Measurements from ENCODE around the gene ZNF57.
A peak's percentile ranks its signal among the peaks of the same experiment; 100 is the strongest.
"Not testable (repeated sequence)": the region's sequence is repeated elsewhere in the genome, so short reads cannot be mapped to it uniquely, and the experiment has no call there.

Gene ZNF57

GRCh38 chr19:2952953-2953481 is 52.3 kb downstream of the ZNF57 start:
- no peak for DNase-seq (ENCODE audit: low spot score)

GRCh38 chr19:2957160-2957559 is 56.4 kb downstream of the ZNF57 start:
- no peak for DNase-seq (ENCODE audit: low spot score)

GRCh38 chr19:2960120-2960519 is 59.4 kb downstream of the ZNF57 start:
- no peak for DNase-seq (ENCODE audit: low spot score)

GRCh38 chr19:2962018-2962670 is 61.4 kb downstream of the ZNF57 start:
- peak; percentile 75 for DNase-seq (ENCODE audit: low spot score)

- no peak for DNase-seq (ENCODE audit: low spot score)
Measured at GRCh38 chr19:2963122-2963521, 62.4 kb downstream of the ZNF57 start.

- DNase-seq (ENCODE audit: low spot score) = not testable (repeated sequence)
Measured at GRCh38 chr19:2963631-2964030, 62.9 kb downstream of the ZNF57 start.

GRCh38 chr19:2964874-2965273 is 64.1 kb downstream of the ZNF57 start:
- no peak for DNase-seq (ENCODE audit: low spot score)

- DNase-seq (ENCODE audit: low spot score) = no peak
Measured at GRCh38 chr19:2967972-2968371, 67.2 kb downstream of the ZNF57 start.

All from globus pallidus (tissue), 1 donor.